WTC11 (cell line): ENCODE data around the gene AGXT.

ENCODE experiments used
- CREM ChIP-seq: sonication (generic); formaldehyde crosslinking; IDR thresholded peaks from 2 replicates; pipeline ENCODE4 v1.8.1; 2022; ENCODE audit warnings: mild to moderate bottlenecking, missing genetic modification reagents, moderate library complexity
- CTCF ChIP-seq: fragments of 200-600 bp; IDR thresholded peaks from 2 replicates; pipeline ENCODE4 v1.8.0; 2022; ENCODE audit warnings: antibody characterized with exemption
- E2F5 ChIP-seq: sonication (generic); formaldehyde crosslinking; IDR thresholded peaks from 2 replicates; pipeline ENCODE4 v1.8.1; 2022; ENCODE audit warnings: mild to moderate bottlenecking, moderate library complexity, missing genetic modification reagents
- ERG ChIP-seq: fragments of 250-450 bp; sonication (Bioruptor Pico); IDR thresholded peaks from 2 replicates; pipeline ENCODE4 v1.8.0; 2021; ENCODE audit warnings: mild to moderate bottlenecking
- NFYB ChIP-seq: sonication (generic); formaldehyde crosslinking; conservative IDR thresholded peaks from 2 replicates; pipeline ENCODE4 v1.8.0; 2022; ENCODE audit warnings: low read depth, missing genetic modification reagents
- SMAD3 ChIP-seq: sonication (generic); formaldehyde crosslinking; IDR thresholded peaks from 2 replicates; pipeline ENCODE4 v1.8.0; 2022; ENCODE audit warnings: missing genetic modification reagents, mild to moderate bottlenecking, borderline replicate concordance
- TP53 ChIP-seq: sonication (generic); formaldehyde crosslinking; IDR thresholded peaks from 2 replicates; pipeline ENCODE4 v1.8.1; 2023; ENCODE audit warnings: mild to moderate bottlenecking, missing genetic modification reagents
- TF ChIP-seq, protein P1 (sequence below): sonication (generic); formaldehyde crosslinking; IDR thresholded peaks from 2 replicates; pipeline ENCODE4 v1.8.0; 2023; ENCODE audit warnings: missing genetic modification reagents, mild to moderate bottlenecking, borderline replicate concordance
- TF ChIP-seq, protein P2 (sequence below): sonication (generic); formaldehyde crosslinking; IDR thresholded peaks from 2 replicates; pipeline ENCODE4 v1.8.0; 2022; ENCODE audit warnings: mild to moderate bottlenecking, missing genetic modification reagents

DNA sequence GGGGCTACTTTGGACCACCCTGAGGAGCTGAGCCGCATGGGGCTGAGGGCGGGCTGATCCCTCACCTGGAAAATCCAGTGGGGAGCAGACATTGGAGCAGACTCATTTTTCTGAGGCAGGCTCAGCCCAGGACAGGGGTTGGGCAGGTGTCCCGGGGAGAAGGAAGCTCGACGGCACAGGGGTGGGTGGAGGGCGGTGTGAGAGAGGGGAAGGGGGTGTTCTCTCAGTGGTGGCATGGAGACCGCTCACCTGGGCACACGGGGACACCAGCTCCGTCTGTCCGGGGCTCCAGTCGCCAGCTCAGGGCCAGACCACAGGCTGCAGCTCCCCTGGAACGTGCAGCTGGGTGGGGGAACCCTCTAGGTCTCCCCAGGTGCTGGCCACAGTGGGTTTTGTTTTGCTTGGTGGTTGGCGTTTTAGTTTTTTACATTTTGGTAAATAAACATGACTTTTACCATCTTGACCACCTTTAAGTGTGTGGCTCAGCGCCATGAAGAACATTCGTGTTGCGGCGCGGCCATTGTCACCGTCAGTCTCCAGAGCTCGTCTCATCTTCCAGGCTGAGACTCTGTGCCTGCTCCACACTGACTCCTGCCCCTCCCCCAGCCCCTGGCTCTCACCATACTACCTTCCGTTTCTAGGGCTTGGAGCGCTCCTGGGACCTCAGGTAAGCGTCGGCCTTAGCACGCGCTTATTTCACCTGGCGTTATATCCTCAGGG is 31.7 kb downstream of the AGXT start:
- TF ChIP-seq CTCF, result no peak
- TF ChIP-seq CREM (CRISPR knock-in tag), result no peak
- no peak for TF ChIP-seq TP53 (CRISPR knock-in tag)
- no peak for TF ChIP-seq ERG (CRISPR knock-in tag)
- TF ChIP-seq, protein P1, sequence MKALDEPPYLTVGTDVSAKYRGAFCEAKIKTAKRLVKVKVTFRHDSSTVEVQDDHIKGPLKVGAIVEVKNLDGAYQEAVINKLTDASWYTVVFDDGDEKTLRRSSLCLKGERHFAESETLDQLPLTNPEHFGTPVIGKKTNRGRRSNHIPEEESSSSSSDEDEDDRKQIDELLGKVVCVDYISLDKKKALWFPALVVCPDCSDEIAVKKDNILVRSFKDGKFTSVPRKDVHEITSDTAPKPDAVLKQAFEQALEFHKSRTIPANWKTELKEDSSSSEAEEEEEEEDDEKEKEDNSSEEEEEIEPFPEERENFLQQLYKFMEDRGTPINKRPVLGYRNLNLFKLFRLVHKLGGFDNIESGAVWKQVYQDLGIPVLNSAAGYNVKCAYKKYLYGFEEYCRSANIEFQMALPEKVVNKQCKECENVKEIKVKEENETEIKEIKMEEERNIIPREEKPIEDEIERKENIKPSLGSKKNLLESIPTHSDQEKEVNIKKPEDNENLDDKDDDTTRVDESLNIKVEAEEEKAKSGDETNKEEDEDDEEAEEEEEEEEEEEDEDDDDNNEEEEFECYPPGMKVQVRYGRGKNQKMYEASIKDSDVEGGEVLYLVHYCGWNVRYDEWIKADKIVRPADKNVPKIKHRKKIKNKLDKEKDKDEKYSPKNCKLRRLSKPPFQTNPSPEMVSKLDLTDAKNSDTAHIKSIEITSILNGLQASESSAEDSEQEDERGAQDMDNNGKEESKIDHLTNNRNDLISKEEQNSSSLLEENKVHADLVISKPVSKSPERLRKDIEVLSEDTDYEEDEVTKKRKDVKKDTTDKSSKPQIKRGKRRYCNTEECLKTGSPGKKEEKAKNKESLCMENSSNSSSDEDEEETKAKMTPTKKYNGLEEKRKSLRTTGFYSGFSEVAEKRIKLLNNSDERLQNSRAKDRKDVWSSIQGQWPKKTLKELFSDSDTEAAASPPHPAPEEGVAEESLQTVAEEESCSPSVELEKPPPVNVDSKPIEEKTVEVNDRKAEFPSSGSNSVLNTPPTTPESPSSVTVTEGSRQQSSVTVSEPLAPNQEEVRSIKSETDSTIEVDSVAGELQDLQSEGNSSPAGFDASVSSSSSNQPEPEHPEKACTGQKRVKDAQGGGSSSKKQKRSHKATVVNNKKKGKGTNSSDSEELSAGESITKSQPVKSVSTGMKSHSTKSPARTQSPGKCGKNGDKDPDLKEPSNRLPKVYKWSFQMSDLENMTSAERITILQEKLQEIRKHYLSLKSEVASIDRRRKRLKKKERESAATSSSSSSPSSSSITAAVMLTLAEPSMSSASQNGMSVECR (CRISPR knock-in tag), result no peak
- TF ChIP-seq, protein P2, sequence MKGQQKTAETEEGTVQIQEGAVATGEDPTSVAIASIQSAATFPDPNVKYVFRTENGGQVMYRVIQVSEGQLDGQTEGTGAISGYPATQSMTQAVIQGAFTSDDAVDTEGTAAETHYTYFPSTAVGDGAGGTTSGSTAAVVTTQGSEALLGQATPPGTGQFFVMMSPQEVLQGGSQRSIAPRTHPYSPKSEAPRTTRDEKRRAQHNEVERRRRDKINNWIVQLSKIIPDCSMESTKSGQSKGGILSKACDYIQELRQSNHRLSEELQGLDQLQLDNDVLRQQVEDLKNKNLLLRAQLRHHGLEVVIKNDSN (CRISPR knock-in tag), result no peak
- TF ChIP-seq E2F5 (CRISPR knock-in tag), result no peak
- no peak for TF ChIP-seq NFYB (CRISPR knock-in tag)
- TF ChIP-seq SMAD3, result no peak
